ENCODE measurements around the gene ABCG8.

DNA sequence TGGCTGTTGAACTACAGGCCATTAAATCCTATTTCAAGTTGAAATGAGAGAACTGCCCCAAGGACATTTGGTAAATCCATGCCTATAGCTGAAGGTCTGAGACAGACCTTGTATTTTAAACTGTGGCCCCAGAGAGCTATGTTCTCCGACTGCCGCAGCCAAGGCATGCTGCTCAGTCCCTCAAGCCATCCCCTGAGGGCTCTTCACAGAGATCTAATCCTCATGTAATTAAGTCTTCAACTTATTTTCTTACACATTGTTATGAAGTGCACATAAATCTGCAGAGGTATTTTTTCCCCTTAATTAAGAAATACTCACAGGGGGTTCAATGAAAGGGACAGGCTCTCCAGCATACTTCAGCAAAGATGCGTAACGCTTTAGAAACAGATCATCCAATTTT, 50.6 kb downstream of the ABCG8 start:
- TF ChIP-seq, protein P1, sequence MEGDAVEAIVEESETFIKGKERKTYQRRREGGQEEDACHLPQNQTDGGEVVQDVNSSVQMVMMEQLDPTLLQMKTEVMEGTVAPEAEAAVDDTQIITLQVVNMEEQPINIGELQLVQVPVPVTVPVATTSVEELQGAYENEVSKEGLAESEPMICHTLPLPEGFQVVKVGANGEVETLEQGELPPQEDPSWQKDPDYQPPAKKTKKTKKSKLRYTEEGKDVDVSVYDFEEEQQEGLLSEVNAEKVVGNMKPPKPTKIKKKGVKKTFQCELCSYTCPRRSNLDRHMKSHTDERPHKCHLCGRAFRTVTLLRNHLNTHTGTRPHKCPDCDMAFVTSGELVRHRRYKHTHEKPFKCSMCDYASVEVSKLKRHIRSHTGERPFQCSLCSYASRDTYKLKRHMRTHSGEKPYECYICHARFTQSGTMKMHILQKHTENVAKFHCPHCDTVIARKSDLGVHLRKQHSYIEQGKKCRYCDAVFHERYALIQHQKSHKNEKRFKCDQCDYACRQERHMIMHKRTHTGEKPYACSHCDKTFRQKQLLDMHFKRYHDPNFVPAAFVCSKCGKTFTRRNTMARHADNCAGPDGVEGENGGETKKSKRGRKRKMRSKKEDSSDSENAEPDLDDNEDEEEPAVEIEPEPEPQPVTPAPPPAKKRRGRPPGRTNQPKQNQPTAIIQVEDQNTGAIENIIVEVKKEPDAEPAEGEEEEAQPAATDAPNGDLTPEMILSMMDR (IDR thresholded peaks at IDR 0.05), result no peak
- TF ChIP-seq POLR2AphosphoS5 (IDR thresholded peaks at IDR 0.05), result no peak
